Measurements from ENCODE around the gene EGR4.

EGR4 gene

DNA sequence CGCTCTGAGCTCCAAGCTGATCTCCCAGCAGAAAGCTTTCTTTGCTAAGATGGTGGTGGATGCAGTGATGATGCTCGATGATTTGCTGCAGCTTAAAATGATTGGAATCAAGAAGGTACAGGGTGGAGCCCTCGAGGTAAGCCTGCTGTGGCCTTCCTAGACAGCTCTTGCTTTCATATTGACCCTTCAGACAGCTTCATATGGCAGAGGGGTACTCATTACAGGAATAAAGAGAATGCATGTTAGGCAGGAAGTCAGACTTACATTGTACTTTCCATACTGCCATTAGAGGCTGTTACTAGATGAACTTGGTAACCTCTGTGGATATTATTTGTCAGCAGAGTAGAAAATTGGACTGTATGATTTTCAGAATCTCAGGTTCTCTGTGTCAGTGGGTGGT is 48.8 kb downstream of the EGR4 start:
- no peak for DNase-seq

GRCh38 chr2:73243884-73244570 is 49.3 kb downstream of the EGR4 start:
- DNase-seq, result no peak
